Stimulated activated CD8-positive, alpha-beta memory T cell treated with anti-CD3 and anti-CD28 coated beads, Interleukin-15, amount 100 ng/mL, for 4 hours (primary cell): ENCODE results near the gene TLCD4.
"Not testable (repeated sequence)": the region's sequence is repeated elsewhere in the genome, so short reads cannot be mapped to it uniquely, and the experiment has no call there.

Source experiments
- DNase-seq, 2 donors: peaks; one replicate each; pipeline ENCODE4 v3.0.0-alpha.2; 2020; ENCODE audit warnings: low read depth in 2 of 2

TLCD4 gene

GRCh38 chr1:95117207-95118066, at the start of gene TLCD4:
Gene TLCD4 (plus strand): TSS chr1:95117355. CDS start chr1:95143902, 26,547 bp downstream.
- peak in 1 of 2 donors; percentile 13 for DNase-seq

GRCh38 chr1:95067568-95067967, 49.6 kb upstream of the TLCD4 start:
- no peak for DNase-seq

GRCh38 chr1:95068956-95069709, 48.0 kb upstream of the TLCD4 start:
- DNase-seq: no peak

- no peak for DNase-seq
These were observed 47.5 kb upstream of the TLCD4 start for GRCh38 chr1:95069710-95070093.

GRCh38 chr1:95071539-95071938, 45.6 kb upstream of the TLCD4 start:
- DNase-seq: no peak

GRCh38 chr1:95072117-95072516, 45.0 kb upstream of the TLCD4 start:
- DNase-seq: no peak

GRCh38 chr1:95072532-95073419, 44.4 kb upstream of the TLCD4 start, which contains the start of gene ALG14:
Gene ALG14 (minus strand): TSS chr1:95072951. CDS start chr1:95072898, 53 bp downstream.
- peak; percentile 82 to 89 for DNase-seq

- DNase-seq: no peak
These were observed 43.7 kb upstream of the TLCD4 start for GRCh38 chr1:95073446-95073845.

GRCh38 chr1:95076034-95076433, 41.1 kb upstream of the TLCD4 start:
- DNase-seq: no peak

GRCh38 chr1:95080446-95080845, 36.7 kb upstream of the TLCD4 start:
- DNase-seq: no peak

GRCh38 chr1:95080879-95081278, 36.3 kb upstream of the TLCD4 start:
- no peak for DNase-seq

GRCh38 chr1:95084317-95085176, 32.6 kb upstream of the TLCD4 start:
- DNase-seq: no peak

- no peak for DNase-seq
These were observed 31.8 kb upstream of the TLCD4 start for GRCh38 chr1:95085376-95085775.

- DNase-seq: no peak
These were observed 30.1 kb upstream of the TLCD4 start for GRCh38 chr1:95086949-95087533.

- DNase-seq: no peak
These were observed 28.9 kb upstream of the TLCD4 start for GRCh38 chr1:95088303-95088702.

- no peak for DNase-seq
These were observed 27.4 kb upstream of the TLCD4 start for GRCh38 chr1:95089650-95090287.

- not testable (repeated sequence) for DNase-seq
These were observed 25.9 kb upstream of the TLCD4 start for GRCh38 chr1:95091290-95091689.

GRCh38 chr1:95092891-95093290, 24.3 kb upstream of the TLCD4 start:
- not testable (repeated sequence) for DNase-seq

GRCh38 chr1:95093296-95093695, 23.9 kb upstream of the TLCD4 start:
- no peak for DNase-seq

- DNase-seq: no peak
These were observed 22.2 kb upstream of the TLCD4 start for GRCh38 chr1:95094923-95095322.
